Smooth muscle cell of the pulmonary artery (primary cell): ENCODE measurements around the gene OTOF. TPM values are rescaled to one million over a fixed set of nuclear protein-coding genes. Genes with fewer than 3 reads are reported as not detected.

ENCODE experiments used
- total RNA-seq: library from RNA; depleted of rRNA; stranded (reverse); fragments of >200 nt; gene quantifications from 2 replicates; pipeline ENCODE4 v1.2.3, GENCODE V29; 2014

The OTOF gene
- total RNA-seq = 0.03 TPM in 1 of 2 replicates, not detected in the other

DNA sequence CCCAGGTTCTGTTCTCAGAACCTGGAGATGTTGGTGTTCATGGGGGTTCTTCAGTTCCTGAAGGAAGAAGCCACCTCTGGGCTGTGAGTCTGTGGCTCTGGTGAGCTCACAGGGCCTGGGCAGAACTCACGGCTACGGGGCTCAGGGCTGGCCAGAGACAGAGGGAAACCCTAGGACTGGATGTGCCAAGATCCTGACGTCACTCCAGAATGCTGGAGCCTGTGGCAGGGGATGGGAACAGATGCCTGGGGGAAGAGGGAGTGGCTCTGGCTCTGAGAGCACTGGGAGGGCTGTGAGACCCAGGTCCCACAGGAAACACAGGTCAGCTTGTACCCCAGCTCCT is at the start of gene OTOF:
Gene OTOF, minus strand, starts transcription at position 214 of the 343 bp plus-strand sequence.

Other genes starting within 250 kb of the OTOF start
- gene HADHA, start 233.5 kb downstream of the OTOF start, total RNA-seq = 126 and 140 TPM in 2 replicates
- 103 and 112 TPM in 2 replicates for gene HADHB, start 233.2 kb downstream of the OTOF start, total RNA-seq
- 15.8 and 18.7 TPM in 2 replicates for gene SELENOI, start 132.0 kb downstream of the OTOF start, total RNA-seq
- gene ADGRF3, start 131.3 kb downstream of the OTOF start, total RNA-seq = 0.20 and 0.26 TPM in 2 replicates
- 0.07 TPM in 1 of 2 replicates, not detected in the other for gene DRC1, start 76.2 kb downstream of the OTOF start, total RNA-seq
- gene CIB4, start 163.2 kb upstream of the OTOF start, total RNA-seq = not detected in 2 replicates
- gene KCNK3, start 214.6 kb upstream of the OTOF start, total RNA-seq = 0.89 and 4.1 TPM in 2 replicates